ENCODE results near the gene MAPKAP1. TPM values are rescaled to one million over a fixed set of nuclear protein-coding genes. Genes with fewer than 3 reads are reported as not detected.
A peak's percentile ranks its signal among the peaks of the same experiment; 100 is the strongest.

MAPKAP1 gene
- total and polyA plus RNA-seq, 2 experiments from 2014 or later = 66.7 to 85.6 TPM

DNA sequence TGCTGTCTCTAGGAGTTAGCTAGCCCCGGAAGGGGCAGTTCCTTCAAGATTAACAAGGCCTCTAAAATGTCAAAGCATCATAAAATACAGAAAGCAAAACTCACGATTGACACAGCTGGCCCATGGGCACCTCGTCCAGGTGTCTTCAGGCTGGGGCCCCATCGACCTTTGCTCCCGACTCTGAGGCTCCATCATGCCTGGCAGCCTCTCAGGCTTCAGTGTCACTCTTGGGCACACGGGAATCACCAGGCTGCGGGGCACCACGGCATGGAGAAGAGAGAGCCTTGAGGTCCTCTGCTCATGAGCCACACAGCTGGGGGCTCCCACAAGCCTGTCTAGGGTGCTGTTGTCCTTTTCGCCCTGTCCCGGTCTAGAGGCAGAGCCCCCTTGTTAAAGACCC is 284.2 kb downstream of the MAPKAP1 start:
- Histone ChIP-seq H3K27ac (no peak overlapping the region), H3K27me3 (no peaks in the 10 kb centered on the region)
- TF ChIP-seq, protein P1, sequence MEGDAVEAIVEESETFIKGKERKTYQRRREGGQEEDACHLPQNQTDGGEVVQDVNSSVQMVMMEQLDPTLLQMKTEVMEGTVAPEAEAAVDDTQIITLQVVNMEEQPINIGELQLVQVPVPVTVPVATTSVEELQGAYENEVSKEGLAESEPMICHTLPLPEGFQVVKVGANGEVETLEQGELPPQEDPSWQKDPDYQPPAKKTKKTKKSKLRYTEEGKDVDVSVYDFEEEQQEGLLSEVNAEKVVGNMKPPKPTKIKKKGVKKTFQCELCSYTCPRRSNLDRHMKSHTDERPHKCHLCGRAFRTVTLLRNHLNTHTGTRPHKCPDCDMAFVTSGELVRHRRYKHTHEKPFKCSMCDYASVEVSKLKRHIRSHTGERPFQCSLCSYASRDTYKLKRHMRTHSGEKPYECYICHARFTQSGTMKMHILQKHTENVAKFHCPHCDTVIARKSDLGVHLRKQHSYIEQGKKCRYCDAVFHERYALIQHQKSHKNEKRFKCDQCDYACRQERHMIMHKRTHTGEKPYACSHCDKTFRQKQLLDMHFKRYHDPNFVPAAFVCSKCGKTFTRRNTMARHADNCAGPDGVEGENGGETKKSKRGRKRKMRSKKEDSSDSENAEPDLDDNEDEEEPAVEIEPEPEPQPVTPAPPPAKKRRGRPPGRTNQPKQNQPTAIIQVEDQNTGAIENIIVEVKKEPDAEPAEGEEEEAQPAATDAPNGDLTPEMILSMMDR (IDR thresholded peaks at IDR 0.05; ENCODE audit: low read depth, low read length) = no peak

DNA sequence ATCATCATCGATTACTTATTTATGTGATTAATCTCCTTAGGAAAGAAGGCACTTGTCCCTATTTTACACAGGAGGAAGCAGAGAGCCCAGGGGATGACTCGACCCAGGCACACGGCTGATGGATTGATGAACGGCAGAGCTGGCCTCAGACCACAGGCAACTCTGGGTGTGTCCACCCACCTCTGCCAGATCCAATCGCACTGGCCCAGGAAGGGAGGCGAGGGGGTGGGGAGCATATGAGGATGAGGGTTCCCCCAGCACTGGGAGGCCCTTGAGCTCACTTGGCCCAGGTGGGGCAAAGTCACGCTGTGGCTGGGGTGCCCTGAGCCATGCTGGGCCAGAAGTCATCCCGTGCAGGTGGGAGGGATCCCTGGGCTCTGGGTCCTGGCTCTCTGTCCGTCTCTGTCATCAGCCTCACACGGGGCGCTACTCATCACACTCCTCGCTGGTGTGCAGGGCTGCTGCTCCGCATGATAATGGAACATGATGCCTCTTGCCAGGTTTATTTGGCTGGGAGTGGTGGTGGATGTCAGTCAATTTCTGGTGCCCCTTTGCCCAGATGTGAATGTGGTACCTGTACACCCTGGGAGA is 285.3 kb downstream of the MAPKAP1 start:
- H3K4me3 ChIP-seq = no peak overlapping the region
- no peaks in the 10 kb centered on the region for H3K9me3 ChIP-seq (ENCODE audit: low read depth)
- no peak overlapping the region for H3K27ac ChIP-seq
- TF ChIP-seq, protein P1 (IDR thresholded peaks at IDR 0.05; ENCODE audit: low read depth, low read length) = no peak
- no peaks in the 10 kb centered on the region for H3K27me3 ChIP-seq
- no peak for DNase-seq (ENCODE audit: low read depth in 1 of 2, low spot score in 1 of 2)
- no peaks in the 10 kb centered on the region for H3K36me3 ChIP-seq
- H3K4me1 ChIP-seq (ENCODE audit: low read depth) = no peaks in the 10 kb centered on the region

More for the DNA sequence above, 284.2 kb downstream of the MAPKAP1 start:
- Histone ChIP-seq H3K36me3 (no peaks in the 10 kb centered on the region), H3K9me3 (ENCODE audit: low read depth) (no peaks in the 10 kb centered on the region), H3K4me1 (ENCODE audit: low read depth) (no peaks in the 10 kb centered on the region), H3K4me3 (no peak overlapping the region)
- DNase-seq (ENCODE audit: low read depth in 1 of 2, low spot score in 1 of 2) = no peak

DNA sequence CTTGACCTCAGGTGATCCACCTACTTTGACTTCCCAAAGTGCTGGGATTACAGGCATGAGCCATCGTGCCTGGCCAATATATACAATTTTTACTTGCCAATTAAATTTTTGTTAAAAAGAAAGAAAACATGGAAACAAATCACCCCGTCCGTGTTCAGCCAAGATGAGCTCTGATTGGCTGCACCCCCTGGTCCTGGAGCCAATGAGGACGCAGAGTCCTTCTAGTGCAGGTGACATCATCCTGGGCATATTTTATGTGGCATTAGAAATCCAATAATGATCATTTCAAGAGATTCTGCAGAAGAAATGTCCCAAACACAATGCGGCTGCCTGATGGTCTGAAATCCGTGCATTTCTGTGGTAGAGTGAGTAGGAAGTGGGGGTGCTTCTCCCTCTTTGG is 285.8 kb downstream of the MAPKAP1 start:
- no peaks in the 10 kb centered on the region for H3K27me3 ChIP-seq
- H3K9me3 ChIP-seq (ENCODE audit: low read depth) = no peaks in the 10 kb centered on the region
- H3K27ac ChIP-seq = no peak overlapping the region
- H3K4me3 ChIP-seq = no peak overlapping the region
- H3K4me1 ChIP-seq (ENCODE audit: low read depth) = no peaks in the 10 kb centered on the region
- no peak for DNase-seq (ENCODE audit: low read depth in 1 of 2, low spot score in 1 of 2)
- TF ChIP-seq, protein P1 (IDR thresholded peaks at IDR 0.05; ENCODE audit: low read depth, low read length) = no peak
- no peaks in the 10 kb centered on the region for H3K36me3 ChIP-seq

DNA sequence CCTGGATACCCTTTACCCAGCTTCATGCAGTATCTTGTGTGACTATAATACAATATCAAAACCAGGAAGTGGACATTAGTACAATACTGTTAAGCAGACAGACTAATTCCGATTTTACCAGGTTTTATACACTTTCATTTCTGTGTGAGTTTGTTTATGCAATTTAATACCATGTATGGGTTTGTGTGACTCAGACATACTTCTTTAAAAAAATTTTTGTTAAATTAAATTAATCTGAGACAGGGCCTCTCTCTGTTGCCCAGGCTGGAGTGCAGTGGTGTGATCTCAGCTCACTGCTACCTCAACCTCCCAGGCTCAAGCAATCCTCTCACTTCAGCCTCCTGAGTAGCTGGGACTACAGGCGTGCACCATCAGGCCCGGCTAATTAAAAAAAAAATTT is 288.6 kb downstream of the MAPKAP1 start:
- Histone ChIP-seq H3K27ac (no peak overlapping the region), H3K27me3 (no peaks in the 10 kb centered on the region), H3K4me1 (ENCODE audit: low read depth) (no peaks in the 10 kb centered on the region), H3K9me3 (ENCODE audit: low read depth) (no peaks in the 10 kb centered on the region), H3K36me3 (no peaks in the 10 kb centered on the region), H3K4me3 (no peak overlapping the region)
- TF ChIP-seq, protein P1 (IDR thresholded peaks at IDR 0.05; ENCODE audit: low read depth, low read length) = no peak
- no peak for DNase-seq (ENCODE audit: low read depth in 1 of 2, low spot score in 1 of 2)

DNA sequence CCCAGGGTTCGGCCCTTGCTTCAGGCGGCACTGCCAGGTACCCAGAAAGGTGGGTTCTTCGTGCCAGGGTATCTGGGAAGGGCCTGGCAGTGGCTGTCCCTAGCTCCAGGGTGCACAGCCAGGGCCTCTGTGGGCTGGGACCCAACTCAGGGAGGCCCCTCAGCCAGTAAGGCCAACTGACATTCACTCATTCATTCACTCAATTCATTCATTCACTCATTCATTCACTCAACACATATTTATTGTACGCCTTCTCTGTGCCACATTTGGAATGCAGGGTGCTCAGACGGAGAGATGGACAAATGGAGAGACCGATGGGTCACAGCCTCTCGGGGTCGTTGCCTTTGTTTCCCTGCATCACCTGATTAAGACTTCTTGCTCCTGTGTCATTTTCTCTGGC is 290.5 kb downstream of the MAPKAP1 start:
- Histone ChIP-seq H3K27me3 (no peaks in the 10 kb centered on the region), H3K4me3 (no peak overlapping the region), H3K36me3 (no peaks in the 10 kb centered on the region), H3K9me3 (ENCODE audit: low read depth) (no peaks in the 10 kb centered on the region), H3K4me1 (ENCODE audit: low read depth) (no peaks in the 10 kb centered on the region), H3K27ac (peak overlapping the region; percentile 69)
- TF ChIP-seq, protein P1 (IDR thresholded peaks at IDR 0.05; ENCODE audit: low read depth, low read length) = no peak
- no peak for DNase-seq (ENCODE audit: low read depth in 1 of 2, low spot score in 1 of 2)

All from cardiac muscle cell (in vitro differentiated cells and primary cell).